ENCODE results near the gene PIGU.

PIGU gene

DNA sequence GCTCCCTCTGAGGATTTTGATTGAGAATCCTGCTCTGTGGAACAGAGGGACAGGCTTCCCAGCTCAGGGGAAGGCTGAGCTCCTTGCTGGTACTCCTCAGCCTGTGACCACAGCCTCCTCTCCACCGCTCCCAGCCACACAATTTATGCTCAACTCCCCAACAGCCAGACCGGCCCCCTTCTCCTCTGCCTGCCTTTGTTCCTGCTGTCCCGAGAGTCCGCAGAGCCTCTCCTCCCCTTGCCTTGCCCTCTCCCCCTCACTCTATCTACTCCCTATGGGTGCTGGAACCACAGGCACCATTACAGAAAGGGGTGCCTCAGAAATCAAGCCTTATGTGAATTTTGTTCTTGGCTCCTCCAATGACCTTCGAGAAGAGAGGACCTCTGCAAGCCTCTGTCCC, 102.5 kb downstream of the PIGU start:
- Histone ChIP-seq H3K36me3 (ENCODE audit: control insufficient read depth in 1 of 2, insufficient read depth in 2 of 2, low read length in 2 of 2) (peaks cover 21 to 32% of the 10 kb centered on the region in 2 donors), H3K4me1 (ENCODE audit: control insufficient read depth in 1 of 2, insufficient read depth in 2 of 2, low read length in 2 of 2) (peaks cover 0 to 5% of the 10 kb centered on the region in 2 donors), H3K27me3 (ENCODE audit: low read depth, low read length) (no peaks in the 10 kb centered on the region), H3K4me3 (ENCODE audit: low read depth in 1 of 2, low read length in 2 of 2) (no peak overlapping the region), H3K9me3 (ENCODE audit: control insufficient read depth in 1 of 2, low read length in 2 of 2) (no peaks in the 10 kb centered on the region), H3K27ac (ENCODE audit: low read length) (no peak overlapping the region)

DNA sequence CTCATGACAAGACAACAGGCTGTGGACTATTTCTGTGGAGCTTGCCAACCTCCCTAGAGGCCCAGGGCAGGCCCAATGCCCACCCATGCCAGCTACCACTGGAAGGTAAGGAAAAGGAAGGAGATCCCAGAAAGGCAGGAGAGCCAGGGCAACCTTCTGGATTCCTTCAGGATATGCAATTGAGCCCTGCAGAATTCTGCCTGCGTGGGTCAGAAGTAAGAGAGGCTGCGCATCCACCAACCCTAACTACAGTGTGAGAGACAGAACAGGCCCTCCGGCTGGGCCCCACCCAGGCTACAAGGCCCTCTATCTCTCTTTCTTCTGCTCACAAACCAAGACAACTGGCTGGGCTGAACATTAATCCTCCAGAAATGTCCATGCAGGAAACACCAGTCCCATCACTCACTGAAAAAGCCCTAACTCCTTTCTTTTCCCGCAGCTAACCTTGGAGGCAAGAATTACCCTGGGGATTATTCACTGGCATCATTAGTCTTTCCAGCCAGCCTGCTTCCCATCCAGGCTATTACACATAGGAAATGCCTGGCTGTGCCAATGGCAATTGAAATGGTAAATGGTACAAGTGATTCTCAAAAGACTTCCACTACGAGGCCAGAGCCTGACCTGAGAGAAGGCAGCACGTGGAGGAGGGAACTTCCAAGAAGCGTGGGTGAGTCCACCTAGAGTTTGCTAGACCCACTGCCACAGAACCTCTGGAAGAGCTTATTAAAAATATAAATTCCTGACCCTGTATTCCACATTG, 103.2 kb downstream of the PIGU start:
- Histone ChIP-seq H3K36me3 (ENCODE audit: control insufficient read depth in 1 of 2, insufficient read depth in 2 of 2, low read length in 2 of 2) (peaks cover 21 to 31% of the 10 kb centered on the region in 2 donors), H3K4me1 (ENCODE audit: control insufficient read depth in 1 of 2, insufficient read depth in 2 of 2, low read length in 2 of 2) (peaks cover 0 to 4% of the 10 kb centered on the region in 2 donors), H3K27me3 (ENCODE audit: low read depth, low read length) (no peaks in the 10 kb centered on the region), H3K9me3 (ENCODE audit: control insufficient read depth in 1 of 2, low read length in 2 of 2) (no peaks in the 10 kb centered on the region), H3K27ac (ENCODE audit: low read length) (no peak overlapping the region), H3K4me3 (ENCODE audit: low read depth in 1 of 2, low read length in 2 of 2) (no peak overlapping the region)

DNA sequence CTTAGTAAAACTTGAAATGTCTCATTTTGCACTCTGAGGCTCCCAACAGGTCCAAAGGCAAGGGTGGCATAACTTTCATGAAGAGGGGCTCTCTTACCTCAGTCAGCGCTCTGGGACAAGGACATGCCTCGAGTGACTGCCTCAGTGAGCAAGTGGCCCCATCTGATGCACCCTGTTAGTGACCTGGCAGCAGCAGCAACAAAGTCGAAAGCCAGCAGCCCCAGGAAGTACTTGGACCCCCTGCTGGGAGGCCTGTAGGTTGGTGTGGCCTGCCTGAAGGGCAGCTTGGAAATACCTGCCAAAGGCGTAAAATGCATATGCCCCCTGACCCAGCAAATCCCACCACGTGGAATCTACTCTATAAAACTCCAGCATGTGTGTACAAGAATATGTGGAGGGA, 105.1 kb downstream of the PIGU start:
- no peaks in the 10 kb centered on the region for H3K27me3 ChIP-seq (ENCODE audit: low read depth, low read length)
- H3K4me1 ChIP-seq (ENCODE audit: control insufficient read depth in 1 of 2, insufficient read depth in 2 of 2, low read length in 2 of 2) = no peaks in the 10 kb centered on the region
- H3K4me3 ChIP-seq (ENCODE audit: low read depth in 1 of 2, low read length in 2 of 2) = no peak overlapping the region
- H3K27ac ChIP-seq (ENCODE audit: low read length) = no peak overlapping the region
- peaks cover 24 to 31% of the 10 kb centered on the region in 2 donors for H3K36me3 ChIP-seq (ENCODE audit: control insufficient read depth in 1 of 2, insufficient read depth in 2 of 2, low read length in 2 of 2)
- no peaks in the 10 kb centered on the region for H3K9me3 ChIP-seq (ENCODE audit: control insufficient read depth in 1 of 2, low read length in 2 of 2)

DNA sequence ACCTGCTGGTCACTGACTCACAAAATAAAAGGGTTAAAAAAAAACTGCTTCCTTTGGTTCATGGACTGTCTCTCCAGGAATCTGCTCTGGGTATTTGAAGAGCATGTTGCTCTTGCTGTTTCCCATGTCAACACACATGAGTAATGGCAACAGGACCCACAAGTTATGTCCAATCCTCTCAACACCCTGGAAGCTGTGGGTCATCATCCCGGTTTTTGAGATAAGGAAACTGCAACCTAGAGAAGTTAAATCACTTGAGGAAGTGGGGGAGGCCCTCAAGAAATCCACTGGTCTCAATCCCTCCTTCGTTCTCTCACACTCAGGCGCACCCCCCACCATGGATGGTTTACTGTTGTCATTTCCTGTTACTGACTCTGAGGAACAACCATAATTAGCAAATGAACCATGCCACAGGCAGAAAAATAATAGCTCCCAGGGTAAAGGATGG, 106.0 kb downstream of the PIGU start:
- H3K27ac ChIP-seq (ENCODE audit: low read length) = no peak overlapping the region
- H3K36me3 ChIP-seq (ENCODE audit: control insufficient read depth in 1 of 2, insufficient read depth in 2 of 2, low read length in 2 of 2) = peaks cover 24 to 27% of the 10 kb centered on the region in 2 donors
- H3K4me3 ChIP-seq (ENCODE audit: low read depth in 1 of 2, low read length in 2 of 2) = no peak overlapping the region
- H3K4me1 ChIP-seq (ENCODE audit: control insufficient read depth in 1 of 2, insufficient read depth in 2 of 2, low read length in 2 of 2) = no peaks in the 10 kb centered on the region
- no peaks in the 10 kb centered on the region for H3K27me3 ChIP-seq (ENCODE audit: low read depth, low read length)
- H3K9me3 ChIP-seq (ENCODE audit: control insufficient read depth in 1 of 2, low read length in 2 of 2) = no peaks in the 10 kb centered on the region

DNA sequence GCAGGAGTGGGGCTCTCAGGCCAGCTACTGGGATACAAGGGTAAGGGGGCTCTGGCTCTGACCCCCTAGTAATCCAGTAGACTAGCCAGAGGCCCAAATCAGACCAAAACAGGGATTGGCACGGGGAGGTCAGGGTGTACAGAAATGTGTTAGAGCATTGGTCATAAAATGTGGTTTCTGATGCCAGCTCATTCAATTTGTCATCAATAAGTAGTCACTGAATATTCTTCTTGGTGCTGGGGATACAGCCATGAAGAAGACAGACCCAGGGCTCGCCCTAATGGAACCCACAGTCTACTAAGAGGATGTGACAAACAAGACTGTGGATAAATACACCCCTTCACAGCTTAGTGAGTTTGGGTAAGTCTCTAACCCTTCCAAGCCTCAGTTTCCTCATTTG, 107.3 kb downstream of the PIGU start:
- Histone ChIP-seq H3K27ac (ENCODE audit: low read length) (no peak overlapping the region), H3K9me3 (ENCODE audit: control insufficient read depth in 1 of 2, low read length in 2 of 2) (no peaks in the 10 kb centered on the region), H3K36me3 (ENCODE audit: control insufficient read depth in 1 of 2, insufficient read depth in 2 of 2, low read length in 2 of 2) (peaks cover 23 to 24% of the 10 kb centered on the region in 2 donors)

DNA sequence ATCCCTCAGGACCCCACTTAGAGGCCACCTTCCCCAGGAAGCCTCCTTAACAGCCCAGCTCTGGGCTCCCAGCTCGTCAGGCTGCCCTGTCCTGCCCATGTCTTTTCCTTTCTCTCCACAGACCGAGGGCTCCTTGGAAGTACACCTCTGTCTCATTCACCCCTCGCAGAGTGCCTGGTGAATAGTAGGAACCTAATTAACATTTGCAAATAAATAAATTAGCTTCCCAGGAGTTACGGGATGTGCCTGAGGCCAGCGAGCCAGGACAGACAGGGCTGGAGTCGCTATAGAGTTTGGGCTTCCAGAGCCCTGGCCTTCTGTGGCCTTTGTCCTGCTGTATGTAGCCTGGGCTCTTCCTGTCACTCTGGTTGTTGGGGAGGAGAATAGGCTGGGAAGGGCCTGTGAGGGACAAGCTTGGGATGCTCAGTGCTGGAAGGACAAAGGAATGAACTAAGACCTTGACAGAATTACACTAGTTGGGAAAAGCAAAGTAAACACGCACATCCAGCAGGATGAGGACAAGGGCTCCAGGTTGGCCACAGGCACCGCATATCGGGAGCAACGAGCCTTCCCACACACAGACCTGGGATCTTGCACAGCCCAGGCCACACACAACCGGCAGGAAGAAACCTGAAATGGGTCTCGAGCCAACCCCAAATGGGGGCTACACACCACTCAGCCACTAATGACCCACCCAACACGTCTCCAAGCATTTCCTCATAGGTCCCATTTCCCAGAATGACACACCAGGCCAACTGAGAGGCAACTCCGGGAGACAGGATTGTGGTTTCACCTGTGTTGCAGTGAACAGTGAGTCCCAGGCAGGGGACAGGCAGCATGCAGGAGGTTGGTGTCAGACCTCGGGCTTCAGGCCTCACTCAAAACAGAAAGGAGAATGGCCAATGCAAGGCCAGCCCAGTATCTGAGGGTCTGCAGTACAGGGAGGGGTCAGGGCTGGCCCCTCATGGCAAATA, 108.7 kb downstream of the PIGU start:
- Histone ChIP-seq H3K27ac (ENCODE audit: low read length) (no peak overlapping the region), H3K4me3 (ENCODE audit: low read depth in 1 of 2, low read length in 2 of 2) (no peak overlapping the region), H3K9me3 (ENCODE audit: control insufficient read depth in 1 of 2, low read length in 2 of 2) (no peaks in the 10 kb centered on the region), H3K27me3 (ENCODE audit: low read depth, low read length) (no peaks in the 10 kb centered on the region), H3K4me1 (ENCODE audit: control insufficient read depth in 1 of 2, insufficient read depth in 2 of 2, low read length in 2 of 2) (no peaks in the 10 kb centered on the region), H3K36me3 (ENCODE audit: control insufficient read depth in 1 of 2, insufficient read depth in 2 of 2, low read length in 2 of 2) (peaks cover 13 to 17% of the 10 kb centered on the region in 2 donors)

More for the DNA sequence above, 107.3 kb downstream of the PIGU start:
- H3K4me3 ChIP-seq (ENCODE audit: low read depth in 1 of 2, low read length in 2 of 2) = no peak overlapping the region
- H3K4me1 ChIP-seq (ENCODE audit: control insufficient read depth in 1 of 2, insufficient read depth in 2 of 2, low read length in 2 of 2) = no peaks in the 10 kb centered on the region
- no peaks in the 10 kb centered on the region for H3K27me3 ChIP-seq (ENCODE audit: low read depth, low read length)

DNA sequence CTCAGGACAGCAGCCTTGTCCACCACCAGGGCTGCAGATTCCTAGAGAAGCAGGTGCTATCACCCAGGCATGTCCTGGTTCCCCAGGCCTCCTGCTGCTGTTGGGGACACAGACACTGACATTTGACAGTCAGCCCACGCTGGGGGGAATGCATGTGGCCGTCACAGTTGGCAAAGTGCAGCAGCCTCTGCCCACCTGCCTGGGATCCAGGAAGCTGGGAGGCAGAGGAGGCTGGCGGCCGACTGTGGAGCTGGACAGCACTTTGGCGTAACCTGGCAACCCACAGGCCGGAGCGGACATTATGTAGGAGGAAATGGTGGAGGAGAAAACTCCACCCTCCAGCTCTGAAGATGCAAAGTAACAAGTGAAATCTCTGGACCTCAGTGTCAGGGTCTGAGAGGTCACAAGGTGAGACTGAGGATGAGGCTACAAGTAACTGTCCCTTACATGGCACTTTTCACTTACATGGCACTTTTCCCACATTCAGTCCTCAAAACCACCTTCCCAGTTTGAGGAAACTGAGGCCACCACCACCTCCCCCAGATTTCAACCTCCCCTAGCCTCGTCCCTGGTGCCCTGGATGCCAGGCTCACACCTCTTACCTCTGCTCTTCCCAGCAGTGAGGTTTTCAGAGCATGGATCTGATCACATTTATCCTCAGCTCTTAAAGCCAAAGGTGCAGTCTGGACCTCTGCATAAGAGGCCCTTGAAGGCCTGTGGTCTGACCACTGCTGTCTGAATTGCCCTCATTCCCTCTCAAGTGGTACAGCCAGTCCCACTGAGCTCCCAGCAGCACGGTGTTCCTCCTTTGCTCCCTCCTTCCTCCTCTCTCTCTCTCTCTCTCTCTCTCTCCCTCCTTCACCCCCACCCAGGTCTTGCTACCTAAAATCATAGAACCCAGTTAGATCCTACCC, 109.7 kb downstream of the PIGU start:
- no peaks in the 10 kb centered on the region for H3K9me3 ChIP-seq (ENCODE audit: control insufficient read depth in 1 of 2, low read length in 2 of 2)
- H3K4me1 ChIP-seq (ENCODE audit: control insufficient read depth in 1 of 2, insufficient read depth in 2 of 2, low read length in 2 of 2) = no peaks in the 10 kb centered on the region

DNA sequence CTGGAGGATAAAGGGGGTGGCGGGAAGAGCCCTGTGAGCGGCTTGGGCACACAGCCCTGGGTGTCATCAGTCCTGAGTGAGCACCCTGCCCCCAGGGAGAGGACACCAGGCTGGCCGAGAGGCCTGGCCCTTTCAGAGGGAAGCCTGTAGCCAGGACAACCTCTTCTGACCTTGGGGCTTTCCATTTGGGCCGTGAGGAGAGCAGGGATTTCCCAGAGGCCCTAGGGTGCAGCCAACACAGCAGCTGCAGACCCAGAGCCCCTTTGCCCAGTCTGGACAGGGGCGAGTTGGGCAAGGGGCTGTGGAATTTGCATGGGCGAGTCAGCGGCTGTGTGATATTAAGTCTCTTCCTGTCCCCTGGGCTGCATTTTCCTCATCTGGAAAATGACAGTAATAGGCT, 112.1 kb downstream of the PIGU start:
- Histone ChIP-seq H3K36me3 (ENCODE audit: control insufficient read depth in 1 of 2, insufficient read depth in 2 of 2, low read length in 2 of 2) (peaks cover 7 to 9% of the 10 kb centered on the region in 2 donors), H3K4me3 (ENCODE audit: low read depth in 1 of 2, low read length in 2 of 2) (no peak overlapping the region), H3K27ac (ENCODE audit: low read length) (no peak overlapping the region), H3K27me3 (ENCODE audit: low read depth, low read length) (no peaks in the 10 kb centered on the region), H3K9me3 (ENCODE audit: control insufficient read depth in 1 of 2, low read length in 2 of 2) (no peaks in the 10 kb centered on the region), H3K4me1 (ENCODE audit: control insufficient read depth in 1 of 2, insufficient read depth in 2 of 2, low read length in 2 of 2) (peaks cover 0 to 1% of the 10 kb centered on the region in 2 donors)

More for the DNA sequence above, 109.7 kb downstream of the PIGU start:
- H3K36me3 ChIP-seq (ENCODE audit: control insufficient read depth in 1 of 2, insufficient read depth in 2 of 2, low read length in 2 of 2) = peaks cover 13 to 17% of the 10 kb centered on the region in 2 donors
- H3K27ac ChIP-seq (ENCODE audit: low read length) = no peak overlapping the region
- H3K27me3 ChIP-seq (ENCODE audit: low read depth, low read length) = no peaks in the 10 kb centered on the region
- H3K4me3 ChIP-seq (ENCODE audit: low read depth in 1 of 2, low read length in 2 of 2) = no peak overlapping the region

DNA sequence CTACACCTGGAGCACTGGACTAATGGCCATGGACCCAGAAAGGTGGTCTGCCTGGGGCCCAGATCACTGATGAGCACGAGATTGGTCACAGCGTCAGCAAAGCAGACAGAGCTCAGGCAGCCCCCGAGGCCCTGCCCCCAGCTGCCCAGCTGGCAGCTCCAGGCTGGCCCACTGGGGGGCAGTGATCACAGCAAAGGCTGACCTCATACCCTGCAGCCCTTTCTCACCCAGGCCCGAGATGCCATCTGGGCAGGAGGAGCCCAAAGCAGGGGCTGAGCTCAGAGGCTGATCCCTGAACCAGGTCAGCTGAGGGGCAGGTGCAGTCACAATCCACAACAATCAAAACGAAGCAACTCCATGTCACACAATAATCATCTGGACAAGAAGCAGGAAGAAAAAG, 114.3 kb downstream of the PIGU start:
- Histone ChIP-seq H3K27me3 (ENCODE audit: low read depth, low read length) (no peaks in the 10 kb centered on the region), H3K36me3 (ENCODE audit: control insufficient read depth in 1 of 2, insufficient read depth in 2 of 2, low read length in 2 of 2) (peaks cover 4 to 7% of the 10 kb centered on the region in 2 donors), H3K9me3 (ENCODE audit: control insufficient read depth in 1 of 2, low read length in 2 of 2) (no peaks in the 10 kb centered on the region), H3K4me3 (ENCODE audit: low read depth in 1 of 2, low read length in 2 of 2) (no peak overlapping the region), H3K27ac (ENCODE audit: low read length) (no peak overlapping the region), H3K4me1 (ENCODE audit: control insufficient read depth in 1 of 2, insufficient read depth in 2 of 2, low read length in 2 of 2) (peaks cover 0 to 3% of the 10 kb centered on the region in 2 donors)

DNA sequence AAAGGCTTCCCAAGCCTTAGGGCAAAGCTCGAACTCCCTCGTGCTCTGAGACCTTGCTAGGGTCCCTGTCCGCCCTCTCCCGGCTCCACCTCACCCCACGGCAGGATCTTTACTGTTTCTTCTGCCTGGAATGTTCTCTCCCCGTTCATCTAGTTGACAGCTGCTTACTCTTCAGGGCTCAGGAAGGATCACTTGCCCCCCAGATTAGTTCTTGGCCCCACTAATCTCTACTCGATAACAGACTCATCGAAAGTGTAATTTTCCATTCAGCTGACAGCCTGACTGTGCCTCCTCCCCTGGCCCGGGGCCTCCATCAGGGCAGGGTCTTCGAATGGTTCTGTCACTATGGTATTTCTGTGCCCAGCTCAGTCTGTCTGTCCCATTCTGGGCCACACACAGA, 115.2 kb downstream of the PIGU start:
- Histone ChIP-seq H3K27ac (ENCODE audit: low read length) (no peak overlapping the region), H3K4me1 (ENCODE audit: control insufficient read depth in 1 of 2, insufficient read depth in 2 of 2, low read length in 2 of 2) (peaks cover 0 to 3% of the 10 kb centered on the region in 2 donors), H3K36me3 (ENCODE audit: control insufficient read depth in 1 of 2, insufficient read depth in 2 of 2, low read length in 2 of 2) (peaks cover 0 to 4% of the 10 kb centered on the region in 2 donors), H3K27me3 (ENCODE audit: low read depth, low read length) (no peaks in the 10 kb centered on the region), H3K4me3 (ENCODE audit: low read depth in 1 of 2, low read length in 2 of 2) (no peak overlapping the region), H3K9me3 (ENCODE audit: control insufficient read depth in 1 of 2, low read length in 2 of 2) (no peaks in the 10 kb centered on the region)
